Measurements from ENCODE around the gene AMPH.
"Not testable (repeated sequence)": the region's sequence is repeated elsewhere in the genome, so short reads cannot be mapped to it uniquely, and the experiment has no call there.

AMPH gene

DNA sequence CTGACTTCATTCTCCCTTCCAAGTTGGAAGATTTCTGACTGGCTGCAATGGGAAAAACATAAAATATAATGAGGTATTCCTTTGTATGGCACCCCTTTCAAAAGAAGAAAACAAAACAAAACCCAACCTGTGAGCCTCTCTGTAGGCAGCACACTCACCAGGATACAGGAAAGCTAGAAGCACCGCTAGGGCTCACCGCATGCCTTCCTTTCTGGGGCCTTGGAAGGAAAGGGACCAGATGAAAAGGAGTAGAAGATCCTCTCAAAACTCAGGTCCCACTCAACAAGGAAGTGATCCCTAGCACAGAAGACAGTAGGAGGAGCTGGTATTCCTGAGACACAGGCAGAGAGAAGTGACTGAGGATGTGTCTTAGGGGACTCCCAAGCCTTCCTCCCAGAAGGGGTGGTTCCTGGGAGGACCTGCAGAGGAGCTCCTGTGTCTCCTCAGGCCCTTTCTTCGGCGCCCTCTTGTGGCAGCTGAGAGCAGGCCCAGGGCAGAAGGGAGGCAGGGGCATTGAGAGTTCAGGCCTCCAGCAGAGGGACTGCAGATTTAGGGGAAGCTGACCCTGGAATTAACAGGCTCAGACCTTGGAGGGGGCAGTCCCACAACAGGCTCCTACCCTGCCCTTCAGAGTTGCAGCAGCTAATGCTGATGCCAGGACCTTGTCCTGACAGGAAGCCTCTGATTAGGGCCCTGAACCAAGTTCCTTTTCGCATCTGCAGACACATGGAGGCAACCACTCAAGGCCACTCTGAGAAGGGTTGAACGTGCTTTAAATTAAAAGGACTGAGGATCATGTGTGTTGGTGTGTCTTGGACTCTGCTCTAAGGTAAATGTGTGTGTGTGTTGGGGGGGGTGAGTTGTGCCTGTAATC, 285.6 kb downstream of the AMPH start:
- not testable (repeated sequence) for DNase-seq

DNA sequence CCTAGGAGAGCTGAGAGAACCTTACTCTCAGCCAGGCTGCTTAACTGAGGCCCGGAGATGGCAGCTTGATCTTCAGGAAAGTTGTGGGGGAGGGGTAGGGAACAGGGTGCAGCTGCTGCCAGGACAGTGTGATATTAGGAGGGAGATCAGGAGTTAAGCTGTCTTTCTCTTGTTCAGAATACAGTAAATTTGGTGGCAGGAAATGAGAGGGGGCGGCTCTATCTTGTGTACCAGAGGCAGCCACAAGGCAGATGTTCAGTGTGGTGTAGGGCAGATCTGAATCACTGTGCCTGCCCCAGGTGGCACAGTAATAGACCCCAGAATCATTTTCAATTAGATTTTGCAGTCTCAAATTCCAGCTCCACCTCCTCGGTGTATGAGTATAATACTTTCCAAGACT, 286.4 kb downstream of the AMPH start:
- DNase-seq = not testable (repeated sequence)

DNA sequence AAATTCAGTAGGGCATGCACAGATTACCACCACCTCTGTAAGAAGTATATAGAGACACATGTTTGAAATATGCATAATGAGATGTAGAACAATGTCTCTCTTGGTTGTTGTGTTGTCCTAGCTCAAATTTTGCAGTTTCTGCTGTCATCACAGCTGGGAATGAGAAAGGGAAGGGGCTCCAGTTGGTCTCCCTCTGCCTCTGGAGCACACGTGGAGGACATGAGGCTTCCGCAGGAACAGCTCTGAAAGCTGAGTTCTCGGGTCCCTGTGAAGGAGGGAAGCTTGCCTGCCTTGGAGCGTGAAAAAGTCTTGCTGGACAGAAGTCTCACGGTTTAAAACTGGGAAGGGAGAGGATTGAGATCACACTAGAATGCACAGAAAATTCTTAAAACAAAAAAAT, 289.0 kb downstream of the AMPH start:
- not testable (repeated sequence) for DNase-seq

DNA sequence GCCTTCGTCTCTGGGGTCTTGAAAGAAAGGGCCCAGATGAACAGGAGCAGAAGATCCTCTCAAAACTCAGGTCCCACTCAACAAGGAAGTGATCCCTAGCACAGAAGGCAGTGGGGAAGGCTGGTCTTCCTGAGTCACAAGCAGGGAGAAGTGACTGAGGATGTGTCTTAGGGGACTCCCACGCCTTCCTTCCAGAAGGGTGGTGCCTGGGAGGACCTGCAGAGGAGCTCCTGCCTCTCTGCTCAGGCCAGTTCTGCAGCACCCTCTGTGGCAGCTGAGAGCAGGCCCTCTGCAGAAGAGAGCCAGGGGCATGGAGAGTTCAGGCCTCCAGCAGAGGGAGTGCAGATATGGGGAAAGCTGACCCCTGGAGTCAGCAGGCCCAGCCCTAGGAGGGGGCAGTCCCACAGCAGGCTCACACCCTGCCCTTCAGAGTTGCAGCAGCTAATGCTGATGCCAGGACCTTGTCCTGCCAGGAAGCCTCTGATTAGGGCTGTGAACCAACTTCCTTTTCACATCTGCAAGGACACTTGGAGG, 289.9 kb downstream of the AMPH start:
- DNase-seq = not testable (repeated sequence)

DNA sequence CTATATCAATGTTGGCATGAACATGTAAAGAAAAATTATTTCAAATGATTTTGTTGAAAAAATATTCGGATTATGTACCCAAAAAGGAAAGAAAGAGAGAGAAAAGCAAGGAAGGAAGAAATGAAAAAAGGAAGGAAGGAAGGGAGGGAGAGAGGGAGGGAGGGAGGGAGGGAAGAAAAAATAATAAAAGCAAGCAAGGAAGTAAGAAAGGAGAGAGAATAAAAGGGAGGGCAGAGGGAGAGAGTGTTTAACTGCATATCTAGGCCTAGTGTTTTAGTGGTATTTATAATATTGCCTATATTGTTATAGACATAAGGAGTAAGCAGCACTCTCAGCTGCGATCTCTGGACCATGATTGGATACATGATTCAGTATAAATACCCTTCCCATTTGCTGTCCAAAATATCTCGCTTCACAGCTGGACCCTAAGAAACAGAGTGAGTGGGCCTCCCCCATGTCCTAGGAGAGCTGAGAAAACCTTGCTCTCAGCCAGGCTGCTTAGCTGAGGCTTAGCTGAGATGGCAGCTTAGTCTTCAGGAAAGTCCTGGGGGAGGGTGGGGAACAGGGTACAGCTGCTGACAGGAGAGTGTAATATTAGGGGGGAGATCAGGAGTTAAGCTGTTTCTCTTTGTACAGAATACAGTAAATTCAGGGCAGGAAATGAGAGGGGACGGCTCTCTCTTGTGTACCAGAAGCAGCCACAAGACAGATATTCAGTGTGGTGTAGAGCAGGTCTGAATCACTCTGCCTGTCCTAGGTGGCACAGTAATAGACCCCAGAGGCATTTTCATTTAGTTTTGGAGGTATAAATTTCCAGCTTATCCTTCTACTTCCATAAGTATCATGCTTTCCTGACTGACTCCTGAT, 291.0 kb downstream of the AMPH start:
- no peak for DNase-seq

DNA sequence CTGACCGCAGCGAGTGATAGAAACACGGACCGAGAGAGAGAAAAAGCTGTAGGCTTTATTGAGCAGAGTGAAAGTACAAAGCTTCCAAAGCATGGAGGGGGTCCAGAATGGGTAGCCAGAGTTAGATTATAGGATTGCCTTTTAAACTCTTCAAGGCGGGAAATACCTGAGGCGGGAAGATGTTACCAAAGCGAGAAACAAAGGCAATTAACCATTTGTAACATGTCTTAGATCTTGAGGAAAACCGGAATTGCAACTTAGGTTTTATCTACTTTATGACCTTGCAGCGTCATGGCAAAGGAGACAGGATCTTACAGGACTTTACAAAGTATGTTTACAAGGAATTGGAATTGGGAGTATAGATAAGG, 295.0 kb downstream of the AMPH start:
- DNase-seq = not testable (repeated sequence)

DNA sequence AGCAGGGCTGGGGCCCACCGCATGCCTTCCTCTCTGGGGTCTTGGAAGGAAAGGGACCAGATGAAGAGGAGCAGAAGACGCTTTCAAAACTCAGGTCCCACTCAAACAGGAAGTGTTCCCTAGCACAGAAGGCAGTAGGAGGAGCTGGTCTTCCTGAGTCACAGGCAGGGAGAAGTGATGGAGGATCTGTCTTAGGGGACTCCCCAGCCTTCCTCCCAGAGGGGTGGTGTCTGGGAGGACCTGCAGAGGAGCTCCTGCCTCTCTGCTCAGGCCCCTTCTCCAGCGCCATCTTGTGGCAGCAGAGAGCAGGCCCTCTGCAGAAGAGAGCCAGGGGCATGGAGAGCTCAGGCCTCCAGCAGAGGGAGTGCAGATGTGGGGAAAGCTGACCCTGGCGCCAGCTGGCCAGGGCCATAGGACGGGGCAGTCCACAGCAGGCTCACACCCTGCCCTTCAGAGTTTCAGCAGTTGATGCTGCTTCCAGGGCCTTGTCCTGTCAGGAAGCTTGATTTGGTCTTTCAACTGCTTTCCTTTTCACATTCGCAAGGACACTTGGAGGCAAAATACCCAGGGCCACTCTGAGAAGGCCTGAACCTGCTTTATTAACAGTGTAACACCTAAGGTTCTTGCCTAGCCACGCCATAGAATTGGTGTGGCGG, 295.6 kb downstream of the AMPH start:
- no peak for DNase-seq

DNA sequence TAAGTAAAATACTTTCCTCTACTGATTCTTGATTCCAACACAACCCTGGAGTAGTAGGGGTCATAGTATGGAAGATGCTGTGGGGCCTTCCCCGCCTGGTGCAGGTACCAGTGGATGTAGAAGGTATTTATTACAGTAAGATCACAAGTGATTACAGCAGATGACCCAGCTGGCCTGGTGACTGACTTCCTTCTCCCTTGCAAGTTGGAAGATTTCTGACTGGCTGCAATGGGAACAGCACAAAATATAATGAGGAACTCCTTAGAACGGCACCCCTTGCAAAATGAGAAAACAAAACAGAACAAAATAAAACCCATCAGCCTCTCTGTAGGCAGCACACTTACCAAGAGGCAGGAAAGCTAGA, 296.1 kb downstream of the AMPH start:
- DNase-seq = no peak

DNA sequence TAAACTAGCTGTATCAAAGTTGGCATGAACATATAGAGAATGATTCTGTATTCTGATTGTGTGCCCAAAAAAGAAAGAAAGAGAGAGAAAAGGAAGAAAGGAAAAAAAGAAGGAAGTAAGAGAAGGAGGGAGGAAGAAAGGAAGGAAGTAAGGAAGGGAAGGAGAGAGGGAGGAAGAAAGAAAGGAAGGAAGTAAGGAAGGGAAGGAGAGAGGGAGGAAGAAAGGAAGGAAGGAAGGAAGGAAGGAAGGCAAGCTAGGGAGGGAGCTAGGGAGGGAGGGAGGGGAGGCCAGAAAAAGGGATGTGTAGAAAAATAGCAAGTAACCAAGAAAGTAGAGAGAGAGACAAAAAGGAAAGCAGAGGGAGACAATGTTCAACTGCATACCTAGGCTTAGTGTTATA, 297.0 kb downstream of the AMPH start:
- DNase-seq = no peak

Measured in cerebellar nuclear complex (tissue), 1 donor.